EH (cell line): Measurements from ENCODE around the gene VPS37B.
"Not testable (repeated sequence)": the region's sequence is repeated elsewhere in the genome, so short reads cannot be mapped to it uniquely, and the experiment has no call there.

Experiments
- DNase-seq: peaks from one replicate; pipeline ENCODE4 v3.0.0-alpha.2; 2015; ENCODE audit warnings: low read depth

Gene VPS37B

DNA sequence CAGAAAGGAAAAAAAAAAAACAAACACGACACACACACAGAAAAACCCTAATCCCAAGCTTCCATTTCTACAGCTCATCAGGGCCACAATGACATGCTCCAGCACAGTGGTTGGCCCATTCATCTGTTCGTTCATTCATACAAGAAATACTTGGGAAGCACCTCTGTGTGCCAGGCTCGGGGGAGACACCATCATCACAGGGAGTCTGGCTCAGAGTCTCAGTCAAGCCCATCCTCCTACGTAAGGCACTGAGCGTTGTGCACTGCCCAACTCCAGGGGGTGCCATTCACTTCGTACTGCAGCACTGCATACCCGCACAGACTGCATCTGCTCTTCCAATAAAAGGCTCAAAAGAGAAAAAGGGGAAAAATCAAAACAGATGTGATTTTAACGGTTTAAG, 15.3 kb downstream of the VPS37B start:
- peak; percentile 58 for DNase-seq

DNA sequence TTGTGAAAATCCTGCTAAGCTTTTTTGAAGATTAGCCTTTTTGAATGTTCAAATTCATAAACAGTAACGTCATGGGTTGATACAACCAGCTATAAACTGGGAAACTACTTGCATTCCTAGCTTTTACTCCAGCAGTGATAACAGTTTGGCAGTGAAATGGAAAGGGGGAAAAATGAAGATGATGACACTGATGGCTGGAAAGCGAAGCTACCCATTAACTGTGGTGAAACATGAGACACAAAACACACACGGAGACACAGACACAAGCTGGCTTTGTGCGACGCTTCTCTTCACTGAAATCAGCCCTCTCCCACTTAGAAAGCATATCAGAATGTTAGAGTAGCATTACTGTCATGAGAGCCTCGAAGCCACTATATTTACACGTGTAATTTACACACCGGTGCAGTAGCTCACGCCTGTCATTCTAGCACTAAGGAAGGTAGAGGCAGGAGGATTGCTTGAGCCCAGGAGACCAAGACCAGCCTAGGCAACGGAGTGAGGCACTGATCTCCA, 15.7 kb downstream of the VPS37B start:
- peak; percentile 67 for DNase-seq

DNA sequence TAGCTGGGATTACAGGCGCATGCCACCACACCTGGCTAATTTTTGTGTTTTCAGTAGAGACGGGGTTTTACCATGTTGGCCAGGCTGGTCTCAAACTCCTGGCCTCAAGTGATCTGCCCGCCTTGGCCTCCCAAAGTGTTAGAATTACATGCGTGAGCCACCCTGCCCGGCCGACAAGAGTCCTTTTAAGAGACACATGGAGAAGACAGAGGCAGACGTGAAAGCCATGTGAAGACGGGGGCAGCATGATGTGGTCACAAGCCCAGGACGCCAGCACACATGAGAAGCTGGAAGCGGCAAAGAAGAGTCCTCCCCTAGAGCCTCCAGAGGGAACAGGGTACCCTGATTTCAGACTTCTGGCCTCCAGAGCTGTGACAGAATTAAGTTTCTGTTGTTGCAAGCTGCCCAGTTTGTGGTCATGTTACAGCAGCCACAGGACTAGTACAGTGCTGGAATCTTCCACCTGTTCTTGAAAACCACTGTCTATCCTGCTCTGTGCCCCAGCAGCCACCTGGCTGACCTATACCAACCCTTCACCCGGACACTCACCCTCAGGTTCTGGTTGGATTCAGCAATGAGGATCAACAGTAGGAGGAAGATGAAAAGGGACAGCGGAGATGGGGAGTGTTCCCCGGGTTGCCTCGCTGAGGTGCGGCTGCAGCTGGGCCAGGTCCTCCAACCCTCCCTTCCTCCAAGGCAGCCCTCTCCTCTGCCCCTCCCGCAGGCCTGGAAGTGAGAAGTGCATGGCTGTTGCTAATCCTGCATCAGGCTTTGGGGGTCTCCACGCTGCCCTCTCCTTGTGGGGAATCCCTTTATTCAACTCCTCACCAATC, 16.9 kb downstream of the VPS37B start:
- no peak for DNase-seq

DNA sequence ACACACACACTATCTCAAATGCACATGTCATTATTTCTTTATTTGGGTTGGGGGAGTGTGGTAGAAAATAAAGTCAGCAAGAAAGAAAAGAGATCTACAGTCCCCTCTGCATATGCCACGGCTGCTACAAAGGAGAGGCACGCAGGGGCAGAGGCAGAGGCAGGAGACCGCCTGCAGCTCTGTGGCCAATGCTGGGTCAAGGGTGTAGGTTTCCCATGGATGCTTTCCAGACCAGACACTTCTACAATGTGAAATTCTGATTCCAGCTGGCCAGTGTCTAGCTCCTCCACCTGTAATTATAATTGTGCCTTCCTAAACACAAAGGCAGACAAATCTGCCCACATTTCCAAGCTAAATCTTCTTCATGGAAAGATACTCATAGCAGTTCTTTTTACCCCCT, 19.2 kb downstream of the VPS37B start:
- DNase-seq, result peak; percentile 33

GRCh38 chr12:122876281-122876680, 19.6 kb downstream of the VPS37B start:
- not testable (repeated sequence) for DNase-seq

DNA sequence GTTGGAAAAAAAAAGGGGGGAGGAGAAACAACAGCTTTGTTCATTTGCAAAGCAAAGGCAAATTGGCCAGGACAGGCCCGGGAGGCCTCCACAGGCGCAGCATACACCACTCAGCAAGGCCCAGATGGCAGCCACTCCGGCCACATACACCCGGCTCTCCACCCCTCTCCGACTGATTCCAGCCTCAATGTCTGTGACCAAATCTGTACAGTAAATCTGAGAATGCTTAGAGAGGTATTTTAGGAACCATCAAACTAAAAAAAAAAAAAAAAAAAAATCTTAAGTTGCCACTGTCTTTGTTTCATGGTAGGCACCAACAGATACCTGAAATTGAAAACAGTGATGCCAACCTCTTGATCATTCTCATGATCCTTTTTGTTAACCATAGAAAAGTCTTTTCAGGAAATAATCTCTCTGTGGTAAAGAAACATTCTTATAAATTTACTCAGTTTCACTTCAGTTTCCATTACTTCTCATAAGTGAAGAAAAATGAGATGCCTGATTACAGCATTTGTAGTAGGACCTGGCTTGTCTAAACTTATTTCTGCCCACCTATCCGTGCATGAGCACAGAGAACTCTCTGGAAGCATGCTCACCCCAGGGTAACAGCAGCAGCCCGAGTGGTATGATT, 20.2 kb downstream of the VPS37B start:
- peak; percentile 27 for DNase-seq

GRCh38 chr12:122874081-122874480, 21.8 kb downstream of the VPS37B start:
- no peak for DNase-seq

GRCh38 chr12:122873540-122873939, 22.4 kb downstream of the VPS37B start:
- DNase-seq, result no peak

DNA sequence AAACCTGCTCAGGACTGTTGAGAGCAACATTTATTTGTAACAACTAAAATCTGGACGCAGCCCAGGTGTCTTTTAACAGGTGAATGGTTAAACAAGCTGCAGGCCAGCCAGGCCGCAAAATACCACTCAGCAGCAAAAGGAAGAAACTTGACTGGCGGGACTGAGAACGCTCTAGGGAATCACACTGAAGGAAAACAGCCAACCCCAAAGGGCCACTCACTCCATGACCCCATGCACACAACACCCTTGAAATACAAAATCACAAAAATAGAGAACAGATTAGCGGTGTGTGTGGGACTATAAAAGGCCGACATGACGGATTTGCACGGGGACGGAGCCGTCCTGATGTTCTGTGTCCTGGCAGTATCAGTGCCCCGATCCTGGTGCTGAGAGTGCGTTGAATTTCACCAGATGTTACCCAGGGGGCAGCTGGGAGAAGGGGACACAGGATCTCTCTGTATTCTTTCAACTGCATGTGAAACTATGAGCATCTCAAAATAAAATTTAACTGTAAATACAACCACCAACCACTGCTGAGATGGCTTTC, 23.0 kb downstream of the VPS37B start:
- no peak for DNase-seq

- DNase-seq, result peak; percentile 96
Measured at GRCh38 chr12:122871851-122872780, 23.8 kb downstream of the VPS37B start.

DNA sequence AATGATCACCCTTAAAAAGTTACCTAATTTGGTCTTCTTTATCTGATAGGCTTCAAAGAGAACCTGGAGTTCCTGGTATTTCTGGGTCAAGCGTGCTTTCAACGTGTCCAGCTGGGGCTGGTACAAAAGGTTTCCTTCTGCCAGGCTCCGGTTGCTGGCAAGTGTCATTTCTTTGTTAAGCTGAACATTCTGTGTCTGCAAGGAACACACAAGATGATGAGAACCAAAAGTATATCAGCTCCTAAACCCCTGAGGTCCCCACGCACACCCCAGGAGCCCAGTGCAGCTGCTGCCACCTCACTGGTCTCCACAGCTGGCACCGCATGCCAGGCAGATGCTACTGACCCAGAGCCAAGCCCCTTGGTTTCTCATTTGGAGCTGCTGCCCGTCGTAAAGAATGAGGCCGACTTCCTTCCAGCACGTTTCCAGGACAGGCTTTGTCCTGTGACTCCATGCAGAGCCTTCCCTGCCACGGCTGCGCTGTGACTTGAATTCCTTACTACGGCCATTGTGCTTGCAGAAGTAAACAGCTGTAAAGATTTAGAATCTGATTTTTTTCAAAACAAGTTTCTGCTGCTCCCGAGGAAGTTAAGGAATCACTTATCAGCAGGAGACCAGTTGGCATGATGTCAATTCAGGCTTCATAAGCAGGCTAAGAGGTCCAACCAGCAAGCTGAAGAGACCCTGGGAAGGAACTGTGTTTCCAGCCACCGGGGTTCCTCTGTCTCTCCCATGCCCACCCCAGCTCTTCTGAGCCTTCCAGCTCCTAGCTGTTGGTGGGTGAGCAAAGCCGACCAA, 24.9 kb downstream of the VPS37B start:
- peak; percentile 74 for DNase-seq

- DNase-seq, result no peak
Measured at GRCh38 chr12:122870163-122870842, 25.6 kb downstream of the VPS37B start.

GRCh38 chr12:122869207-122869973, 26.5 kb downstream of the VPS37B start:
- DNase-seq, result no peak

- no peak for DNase-seq
Measured at GRCh38 chr12:122868471-122869177, 27.3 kb downstream of the VPS37B start.

GRCh38 chr12:122867691-122868461, 28.0 kb downstream of the VPS37B start:
- DNase-seq, result no peak

- no peak for DNase-seq
Measured at GRCh38 chr12:122866950-122867607, 28.8 kb downstream of the VPS37B start.

DNA sequence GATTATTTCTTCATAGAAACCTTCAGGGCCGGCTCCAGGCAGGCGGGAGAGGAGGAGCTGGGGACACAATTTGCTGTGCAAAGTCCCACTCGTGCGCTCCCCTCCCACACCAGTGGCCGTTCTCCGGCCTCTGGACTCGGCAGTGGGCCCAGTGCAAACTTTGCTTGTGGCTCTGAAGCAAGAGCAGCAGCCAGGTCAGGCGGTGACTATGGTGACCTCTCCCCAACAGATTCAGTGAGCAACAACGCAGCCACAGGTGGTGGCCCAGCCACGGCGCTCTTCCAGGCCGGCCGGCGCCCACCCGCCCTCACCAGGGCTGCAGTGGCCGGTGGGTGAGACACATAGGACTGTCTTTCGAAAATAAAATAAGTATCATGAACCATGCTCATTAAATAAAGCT, 29.5 kb downstream of the VPS37B start:
- no peak for DNase-seq
